ENCODE results near the gene UBE2O.

GRCh38 chr17:76420356-76421043 lies 32.5 kb downstream of the UBE2O start:
- TF ChIP-seq CTCF (IDR thresholded peaks at IDR 0.05; ENCODE audit: insufficient read depth, low read depth, low read length): no peak
- no peak for TF ChIP-seq EZH2 (IDR thresholded peaks at IDR 0.05; ENCODE audit: insufficient read depth, low read length)
